ENCODE data around the gene ANKRD36C. TPM values are rescaled to one million over a fixed set of nuclear protein-coding genes. Genes with fewer than 3 reads are reported as not detected.
"Not testable (repeated sequence)": the region's sequence is repeated elsewhere in the genome, so short reads cannot be mapped to it uniquely, and the experiment has no call there.

Gene ANKRD36C
- polyA plus RNA-seq, 1 donor (not counting 4 experiments of a cell fraction or from before 2014, with no cell fraction given) = 7.4 TPM

DNA sequence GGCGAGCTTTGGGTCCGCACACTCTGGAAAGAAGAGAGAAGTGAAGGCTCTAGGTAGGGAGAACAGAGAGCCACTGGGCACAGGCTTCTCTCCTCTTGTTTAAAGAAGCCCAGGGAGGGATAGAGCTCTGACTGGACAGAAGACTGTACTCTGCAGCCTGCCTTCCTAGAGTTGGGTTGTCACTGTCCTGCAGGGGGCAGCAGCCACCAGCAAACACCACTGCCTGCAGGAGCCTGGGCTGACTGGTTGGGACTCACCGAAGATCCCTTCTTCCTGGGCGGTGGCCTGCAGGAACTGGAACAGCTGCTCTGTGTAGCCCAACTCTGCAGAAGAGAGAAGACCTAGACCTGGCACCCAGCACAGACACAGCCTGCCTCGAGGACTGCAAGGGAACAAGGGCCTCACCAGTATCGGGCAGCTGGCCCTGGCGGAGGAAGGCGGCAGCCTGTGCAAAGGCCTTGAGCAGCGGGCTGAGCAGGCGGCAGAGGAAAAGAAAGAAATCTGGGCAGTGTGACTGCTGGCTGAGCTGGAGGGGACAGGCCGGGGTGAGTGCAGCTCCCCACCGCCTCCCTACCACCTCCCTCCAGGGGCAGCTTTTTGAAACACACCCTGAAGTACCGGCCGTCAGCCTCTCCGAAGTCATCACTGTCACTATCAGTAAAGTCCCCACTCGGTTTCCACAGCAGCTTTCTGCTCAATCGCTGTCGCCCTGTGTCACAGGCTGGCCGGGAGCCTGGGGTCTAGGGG, 31.2 kb upstream of the ANKRD36C start:
- dilution Hi-C loops (cut with MboI; ENCODE audit: extremely low pct_ligation_motif_present, low sequenced_read_pairs); H3K4me3 ChIP-seq (ENCODE audit: control insufficient read depth in 2 of 3, extremely low read depth in 1 of 3, insufficient read depth in 2 of 3, low read depth in 1 of 3, low read length in 3 of 3); H3K9me3 ChIP-seq (ENCODE audit: control insufficient read depth, low read depth, low read length); H3K4me1 ChIP-seq (ENCODE audit: control insufficient read depth, extremely low read depth, insufficient read depth, low read length); H2AFZ ChIP-seq (ENCODE audit: control insufficient read depth, low read length); H3K79me2 ChIP-seq (ENCODE audit: control insufficient read depth, insufficient read depth, low read length); H3K27ac ChIP-seq (ENCODE audit: control insufficient read depth, insufficient read depth, low read length); H3K27me3 ChIP-seq (ENCODE audit: control insufficient read depth, extremely low read depth, insufficient read depth, low read length); H4K20me1 ChIP-seq (ENCODE audit: control insufficient read depth, extremely low read depth, insufficient read depth, low read length); H3K9ac ChIP-seq (ENCODE audit: control insufficient read depth, extremely low read depth, insufficient read depth, low read length); H3K36me3 ChIP-seq (ENCODE audit: control insufficient read depth in 2 of 2, extremely low read depth in 1 of 2, insufficient read depth in 2 of 2, low read length in 2 of 2); H3K9me1 ChIP-seq (ENCODE audit: control insufficient read depth, extremely low read depth, insufficient read depth, low read length): not testable (repeated sequence)
- DNase-seq (ENCODE audit: low read depth, low spot score) (peak; percentile 41), FAIRE-seq (peak; percentile 39)
- TF ChIP-seq, protein P1, sequence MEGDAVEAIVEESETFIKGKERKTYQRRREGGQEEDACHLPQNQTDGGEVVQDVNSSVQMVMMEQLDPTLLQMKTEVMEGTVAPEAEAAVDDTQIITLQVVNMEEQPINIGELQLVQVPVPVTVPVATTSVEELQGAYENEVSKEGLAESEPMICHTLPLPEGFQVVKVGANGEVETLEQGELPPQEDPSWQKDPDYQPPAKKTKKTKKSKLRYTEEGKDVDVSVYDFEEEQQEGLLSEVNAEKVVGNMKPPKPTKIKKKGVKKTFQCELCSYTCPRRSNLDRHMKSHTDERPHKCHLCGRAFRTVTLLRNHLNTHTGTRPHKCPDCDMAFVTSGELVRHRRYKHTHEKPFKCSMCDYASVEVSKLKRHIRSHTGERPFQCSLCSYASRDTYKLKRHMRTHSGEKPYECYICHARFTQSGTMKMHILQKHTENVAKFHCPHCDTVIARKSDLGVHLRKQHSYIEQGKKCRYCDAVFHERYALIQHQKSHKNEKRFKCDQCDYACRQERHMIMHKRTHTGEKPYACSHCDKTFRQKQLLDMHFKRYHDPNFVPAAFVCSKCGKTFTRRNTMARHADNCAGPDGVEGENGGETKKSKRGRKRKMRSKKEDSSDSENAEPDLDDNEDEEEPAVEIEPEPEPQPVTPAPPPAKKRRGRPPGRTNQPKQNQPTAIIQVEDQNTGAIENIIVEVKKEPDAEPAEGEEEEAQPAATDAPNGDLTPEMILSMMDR (optimal IDR thresholded peaks at IDR 0.05 in 1 of 3, IDR thresholded peaks at IDR 0.05 in 1 of 3, conservative IDR thresholded peaks at IDR 0.05 in 1 of 3; ENCODE audit: extremely low read depth in 1 of 3, insufficient read depth in 2 of 3, low read length in 3 of 3) = peak; percentile 47 to 89 (median 72)
- peak overlapping the region; percentile 10 for H3K4me2 ChIP-seq (ENCODE audit: control insufficient read depth, extremely low read depth, insufficient read depth, low read depth, low read length)

DNA sequence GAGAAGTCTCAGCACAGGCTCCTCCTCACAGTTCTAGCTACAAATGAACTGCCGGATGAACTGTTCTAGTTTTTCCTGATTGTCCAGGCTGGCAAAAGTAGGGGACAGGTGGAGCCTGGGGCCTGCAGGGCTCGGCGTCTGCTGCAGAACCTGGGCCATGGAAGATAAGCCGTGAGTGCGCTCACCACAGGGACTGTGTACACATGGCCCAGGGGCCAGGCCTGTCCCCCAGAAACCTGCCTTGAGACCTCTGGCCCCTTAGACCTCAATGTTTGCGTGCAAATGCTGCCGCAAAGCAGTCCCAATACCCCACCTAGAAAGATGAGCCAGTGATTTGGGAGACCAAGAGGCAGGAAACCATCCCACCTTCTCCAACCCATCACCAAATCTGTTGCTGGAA, 30.5 kb upstream of the ANKRD36C start:
- H3K27me3 ChIP-seq (ENCODE audit: control insufficient read depth, extremely low read depth, insufficient read depth, low read length); H3K9me1 ChIP-seq (ENCODE audit: control insufficient read depth, extremely low read depth, insufficient read depth, low read length); DNase-seq (ENCODE audit: low read depth, low spot score); H3K4me2 ChIP-seq (ENCODE audit: control insufficient read depth, extremely low read depth, insufficient read depth, low read depth, low read length); H3K36me3 ChIP-seq (ENCODE audit: control insufficient read depth in 2 of 2, extremely low read depth in 1 of 2, insufficient read depth in 2 of 2, low read length in 2 of 2); H3K9me3 ChIP-seq (ENCODE audit: control insufficient read depth, low read depth, low read length); FAIRE-seq; H2AFZ ChIP-seq (ENCODE audit: control insufficient read depth, low read length); H3K4me1 ChIP-seq (ENCODE audit: control insufficient read depth, extremely low read depth, insufficient read depth, low read length); H3K27ac ChIP-seq (ENCODE audit: control insufficient read depth, insufficient read depth, low read length); H3K4me3 ChIP-seq (ENCODE audit: control insufficient read depth in 2 of 3, extremely low read depth in 1 of 3, insufficient read depth in 2 of 3, low read depth in 1 of 3, low read length in 3 of 3); dilution Hi-C loops (cut with MboI; ENCODE audit: extremely low pct_ligation_motif_present, low sequenced_read_pairs); H3K9ac ChIP-seq (ENCODE audit: control insufficient read depth, extremely low read depth, insufficient read depth, low read length); H3K79me2 ChIP-seq (ENCODE audit: control insufficient read depth, insufficient read depth, low read length); H4K20me1 ChIP-seq (ENCODE audit: control insufficient read depth, extremely low read depth, insufficient read depth, low read length): not testable (repeated sequence)

DNA sequence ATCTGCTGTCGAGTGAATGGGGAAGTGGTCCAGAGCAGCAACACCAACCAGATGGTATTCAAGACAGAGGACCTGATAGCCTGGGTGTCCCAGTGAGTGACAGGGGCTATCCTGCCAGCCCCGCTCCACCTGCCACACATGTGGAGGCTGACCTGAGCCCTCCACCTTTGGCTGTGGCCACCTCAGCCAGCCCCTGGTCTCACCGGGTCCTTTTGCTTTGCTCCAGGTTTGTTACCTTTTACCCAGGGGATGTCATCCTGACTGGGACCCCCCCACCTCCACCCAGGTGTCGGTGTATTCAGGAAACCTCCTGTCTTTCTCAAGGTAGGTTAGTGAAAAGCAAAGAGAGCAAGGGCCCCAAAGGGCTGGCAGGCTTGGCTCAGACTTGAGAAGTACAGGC, 29.5 kb upstream of the ANKRD36C start:
- H3K79me2 ChIP-seq (ENCODE audit: control insufficient read depth, insufficient read depth, low read length); H3K27ac ChIP-seq (ENCODE audit: control insufficient read depth, insufficient read depth, low read length); dilution Hi-C loops (cut with MboI; ENCODE audit: extremely low pct_ligation_motif_present, low sequenced_read_pairs); H3K4me3 ChIP-seq (ENCODE audit: control insufficient read depth in 2 of 3, extremely low read depth in 1 of 3, insufficient read depth in 2 of 3, low read depth in 1 of 3, low read length in 3 of 3); H2AFZ ChIP-seq (ENCODE audit: control insufficient read depth, low read length); H3K9me1 ChIP-seq (ENCODE audit: control insufficient read depth, extremely low read depth, insufficient read depth, low read length); H4K20me1 ChIP-seq (ENCODE audit: control insufficient read depth, extremely low read depth, insufficient read depth, low read length); H3K9me3 ChIP-seq (ENCODE audit: control insufficient read depth, low read depth, low read length); H3K4me1 ChIP-seq (ENCODE audit: control insufficient read depth, extremely low read depth, insufficient read depth, low read length); H3K9ac ChIP-seq (ENCODE audit: control insufficient read depth, extremely low read depth, insufficient read depth, low read length); H3K36me3 ChIP-seq (ENCODE audit: control insufficient read depth in 2 of 2, extremely low read depth in 1 of 2, insufficient read depth in 2 of 2, low read length in 2 of 2); DNase-seq (ENCODE audit: low read depth, low spot score); FAIRE-seq; H3K4me2 ChIP-seq (ENCODE audit: control insufficient read depth, extremely low read depth, insufficient read depth, low read depth, low read length); H3K27me3 ChIP-seq (ENCODE audit: control insufficient read depth, extremely low read depth, insufficient read depth, low read length): not testable (repeated sequence)

DNA sequence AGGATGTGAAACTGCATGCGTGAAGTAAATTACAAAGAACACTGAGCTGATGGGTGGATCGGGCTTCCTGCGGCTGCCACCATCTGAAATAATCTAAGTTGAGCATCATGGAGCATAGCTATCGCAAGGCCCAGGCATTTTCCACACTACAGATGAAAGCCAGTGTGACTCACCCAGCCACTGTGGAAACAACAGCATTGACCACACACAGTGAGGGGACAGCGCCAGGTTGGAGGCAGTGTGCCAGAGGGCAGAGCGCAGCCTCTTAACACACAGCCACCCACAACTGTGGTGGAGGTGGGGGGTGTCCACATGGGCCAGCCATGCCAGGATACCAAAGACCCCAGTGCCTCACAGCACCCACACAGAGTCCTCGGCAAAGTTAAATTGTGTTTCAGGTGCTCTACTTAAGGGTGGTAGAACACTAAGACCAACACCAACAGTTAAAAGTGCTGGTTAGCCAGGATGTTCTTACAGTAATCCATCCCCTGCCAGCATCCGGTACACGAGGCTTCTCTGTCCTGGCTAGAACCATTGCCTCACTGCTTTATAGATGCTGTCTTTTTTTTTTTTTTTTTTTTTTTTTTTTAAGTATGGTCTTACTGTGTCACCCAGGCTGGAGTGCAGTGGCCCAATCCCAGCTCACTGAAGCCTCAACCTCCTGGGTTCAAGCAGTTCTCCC, 28.4 kb upstream of the ANKRD36C start:
- H2AFZ ChIP-seq (ENCODE audit: control insufficient read depth, low read length); H3K9me3 ChIP-seq (ENCODE audit: control insufficient read depth, low read depth, low read length); H3K79me2 ChIP-seq (ENCODE audit: control insufficient read depth, insufficient read depth, low read length); H3K9me1 ChIP-seq (ENCODE audit: control insufficient read depth, extremely low read depth, insufficient read depth, low read length); H3K4me1 ChIP-seq (ENCODE audit: control insufficient read depth, extremely low read depth, insufficient read depth, low read length); H3K27ac ChIP-seq (ENCODE audit: control insufficient read depth, insufficient read depth, low read length); H4K20me1 ChIP-seq (ENCODE audit: control insufficient read depth, extremely low read depth, insufficient read depth, low read length); H3K9ac ChIP-seq (ENCODE audit: control insufficient read depth, extremely low read depth, insufficient read depth, low read length); FAIRE-seq; H3K36me3 ChIP-seq (ENCODE audit: control insufficient read depth in 2 of 2, extremely low read depth in 1 of 2, insufficient read depth in 2 of 2, low read length in 2 of 2); H3K4me2 ChIP-seq (ENCODE audit: control insufficient read depth, extremely low read depth, insufficient read depth, low read depth, low read length); dilution Hi-C loops (cut with MboI; ENCODE audit: extremely low pct_ligation_motif_present, low sequenced_read_pairs); H3K27me3 ChIP-seq (ENCODE audit: control insufficient read depth, extremely low read depth, insufficient read depth, low read length); H3K4me3 ChIP-seq (ENCODE audit: control insufficient read depth in 2 of 3, extremely low read depth in 1 of 3, insufficient read depth in 2 of 3, low read depth in 1 of 3, low read length in 3 of 3); DNase-seq (ENCODE audit: low read depth, low spot score): not testable (repeated sequence)

Measured in keratinocyte (primary cell).